ENCODE results near the gene PAFAH1B1.

DNA sequence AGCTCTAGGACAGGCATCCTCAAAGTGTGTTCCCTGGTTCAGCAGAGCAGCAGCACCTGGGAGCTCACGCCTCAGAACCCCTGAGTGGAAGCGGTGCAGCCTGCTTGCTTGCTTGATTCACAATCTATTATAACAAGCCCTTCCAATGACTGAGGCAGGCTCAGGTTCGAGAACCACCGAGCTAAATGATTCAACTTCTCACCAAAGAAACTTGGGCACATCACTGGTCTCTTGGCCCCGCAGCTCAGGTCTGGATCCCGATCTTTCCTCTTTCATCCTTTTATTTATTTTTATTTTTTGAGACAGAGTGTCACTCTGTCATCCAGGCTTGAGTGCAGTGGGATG is 93.6 kb downstream of the PAFAH1B1 start:
- TF ChIP-seq REST (IDR thresholded peaks at IDR 0.05; ENCODE audit: insufficient read depth in 1 of 2, low read depth in 2 of 2, low read length in 2 of 2) (no peak), POLR2AphosphoS5 (IDR thresholded peaks at IDR 0.05; ENCODE audit: low read depth, low read length) (no peak)
